HL-60 (cell line): ENCODE measurements around the gene PHTF1.

Experiments used
- CTCF ChIP-seq: IDR thresholded peaks from one replicate; pipeline ENCODE4 v1.5.1; 2011; ENCODE audit warnings: low read length, control low read depth, inconsistent platforms; ENCODE audit not compliant: insufficient read depth
- GABPA ChIP-seq: IDR thresholded peaks from 2 replicates; pipeline ENCODE4 v1.6.1; 2012; ENCODE audit warnings: low read depth
- POLR2AphosphoS5 ChIP-seq: IDR thresholded peaks from 2 replicates; pipeline ENCODE4 v1.6.1; 2012; ENCODE audit warnings: low read depth
- SPI1 ChIP-seq: IDR thresholded peaks from 2 replicates; pipeline ENCODE4 v1.6.1; 2012; ENCODE audit warnings: low read depth, mild to moderate bottlenecking, borderline replicate concordance

DNA sequence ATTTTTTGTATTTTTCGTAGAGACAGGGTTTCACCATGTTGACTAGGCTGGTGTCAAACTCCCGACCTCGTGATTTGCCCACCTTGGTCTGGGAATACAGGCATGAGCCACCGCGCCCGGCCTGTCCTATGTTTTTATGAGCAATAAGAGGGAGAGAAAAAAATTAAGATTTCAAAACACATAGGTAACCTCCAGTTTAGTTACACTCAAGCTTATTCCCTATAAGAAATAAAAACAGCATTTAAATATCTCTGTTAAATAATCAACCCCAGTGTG, 45.9 kb upstream of the PHTF1 start:
- TF ChIP-seq GABPA (no peak), CTCF (no peak), SPI1 (no peak), POLR2AphosphoS5 (no peak)
